Dendritic cell treated with granulocyte-macrophage colony-stimulating factor and Interleukin-4, amounts not matched to agents 40 ng/mL and 50 ng/mL, for 4 days (primary cell): Measurements from ENCODE around the gene SH3D19.
A peak's percentile ranks its signal among the peaks of the same experiment; 100 is the strongest.

Experiments
- H3K27ac Mint-ChIP-seq: one replicate; pipeline ENCODE4 v1.8.0; 2022; ENCODE audit warnings: mild to moderate bottlenecking, mixed read lengths
- H3K27me3 Mint-ChIP-seq: one replicate; pipeline ENCODE4 v1.8.0; 2022; ENCODE audit warnings: mild to moderate bottlenecking, mixed read lengths
- H3K36me3 Mint-ChIP-seq: one replicate; pipeline ENCODE4 v1.8.0; 2022; ENCODE audit warnings: low read depth, mixed read lengths
- H3K4me1 Mint-ChIP-seq: one replicate; pipeline ENCODE4 v1.8.0; 2022; ENCODE audit warnings: low read depth, mixed read lengths
- H3K4me3 Mint-ChIP-seq: one replicate; pipeline ENCODE4 v1.8.0; 2022; ENCODE audit warnings: mild to moderate bottlenecking, moderate library complexity, mixed read lengths
- H3K9me3 Mint-ChIP-seq: one replicate; pipeline ENCODE4 v1.8.0; 2022; ENCODE audit warnings: mixed read lengths
- intact Hi-C: fragments of 100-400 bp; cut with micrococcal nuclease; formaldehyde crosslinking; loops from one replicate; pipeline ENCODE4 v1.15.0; 2022

Gene SH3D19

GRCh38 chr4:151165205-151166000 is 160.0 kb downstream of the SH3D19 start:
- H3K9me3 Mint-ChIP-seq: no peaks in the 10 kb centered on the region
- no peaks in the 10 kb centered on the region for H3K4me1 Mint-ChIP-seq
- no peaks in the 10 kb centered on the region for H3K27me3 Mint-ChIP-seq
- H3K27ac Mint-ChIP-seq: no peak overlapping the region
- H3K36me3 Mint-ChIP-seq: no peaks in the 10 kb centered on the region
- intact Hi-C loops: no loop called here
- H3K4me3 Mint-ChIP-seq: no peak overlapping the region

GRCh38 chr4:151163855-151164254 is 161.6 kb downstream of the SH3D19 start:
- Mint-ChIP-seq H3K27ac (no peak overlapping the region), H3K27me3 (no peaks in the 10 kb centered on the region), H3K36me3 (no peaks in the 10 kb centered on the region), H3K4me3 (no peak overlapping the region), H3K4me1 (no peaks in the 10 kb centered on the region), H3K9me3 (no peaks in the 10 kb centered on the region)
- intact Hi-C loops: no loop called here

- no peaks in the 10 kb centered on the region for H3K9me3 Mint-ChIP-seq
- no peak overlapping the region for H3K4me3 Mint-ChIP-seq
Measured at GRCh38 chr4:151158979-151159378, 166.4 kb downstream of the SH3D19 start.

GRCh38 chr4:151157543-151157942 is 167.9 kb downstream of the SH3D19 start:
- no peak overlapping the region for H3K4me3 Mint-ChIP-seq
- H3K4me1 Mint-ChIP-seq: peaks cover 5% of the 10 kb centered on the region
- H3K9me3 Mint-ChIP-seq: no peaks in the 10 kb centered on the region
- no peak overlapping the region for H3K27ac Mint-ChIP-seq
- intact Hi-C loops: no loop called here
- H3K27me3 Mint-ChIP-seq: peaks cover 1% of the 10 kb centered on the region
- H3K36me3 Mint-ChIP-seq: no peaks in the 10 kb centered on the region

More at GRCh38 chr4:151158979-151159378, 166.4 kb downstream of the SH3D19 start:
- Mint-ChIP-seq H3K27me3 (peaks cover 1% of the 10 kb centered on the region), H3K4me1 (no peaks in the 10 kb centered on the region), H3K36me3 (no peaks in the 10 kb centered on the region), H3K27ac (no peak overlapping the region)
- intact Hi-C loops: no loop called here

GRCh38 chr4:151153585-151153984 is 171.8 kb downstream of the SH3D19 start:
- H3K27me3 Mint-ChIP-seq: peaks cover 1% of the 10 kb centered on the region
- intact Hi-C loops: no loop called here
- H3K4me1 Mint-ChIP-seq: peaks cover 5% of the 10 kb centered on the region
- peak overlapping the region; percentile 58 for H3K27ac Mint-ChIP-seq
- H3K36me3 Mint-ChIP-seq: no peaks in the 10 kb centered on the region
- H3K4me3 Mint-ChIP-seq: peak overlapping the region; percentile 23
- no peaks in the 10 kb centered on the region for H3K9me3 Mint-ChIP-seq

GRCh38 chr4:151152028-151152427 is 173.4 kb downstream of the SH3D19 start:
- no peak overlapping the region for H3K27ac Mint-ChIP-seq
- no peaks in the 10 kb centered on the region for H3K36me3 Mint-ChIP-seq
- peaks cover 5% of the 10 kb centered on the region for H3K4me1 Mint-ChIP-seq
- H3K4me3 Mint-ChIP-seq: no peak overlapping the region
- H3K27me3 Mint-ChIP-seq: no peaks in the 10 kb centered on the region
- intact Hi-C loops: no loop called here
- H3K9me3 Mint-ChIP-seq: no peaks in the 10 kb centered on the region

- H3K27me3 Mint-ChIP-seq: no peaks in the 10 kb centered on the region
- intact Hi-C loops: no loop called here
- H3K27ac Mint-ChIP-seq: no peak overlapping the region
- no peaks in the 10 kb centered on the region for H3K9me3 Mint-ChIP-seq
- no peak overlapping the region for H3K4me3 Mint-ChIP-seq
- H3K4me1 Mint-ChIP-seq: peaks cover 5% of the 10 kb centered on the region
- H3K36me3 Mint-ChIP-seq: no peaks in the 10 kb centered on the region
Measured at GRCh38 chr4:151150821-151151580, 174.4 kb downstream of the SH3D19 start.

- Mint-ChIP-seq H3K27ac (no peak overlapping the region), H3K4me3 (no peak overlapping the region), H3K9me3 (no peaks in the 10 kb centered on the region), H3K27me3 (no peaks in the 10 kb centered on the region), H3K36me3 (no peaks in the 10 kb centered on the region), H3K4me1 (no peaks in the 10 kb centered on the region)
- intact Hi-C loops: no loop called here
Measured at GRCh38 chr4:151148261-151148660, 177.1 kb downstream of the SH3D19 start.

GRCh38 chr4:151147000-151147399 is 178.4 kb downstream of the SH3D19 start:
- Mint-ChIP-seq H3K27me3 (no peaks in the 10 kb centered on the region), H3K4me1 (peaks cover 5% of the 10 kb centered on the region), H3K4me3 (no peak overlapping the region), H3K9me3 (no peaks in the 10 kb centered on the region), H3K27ac (no peak overlapping the region), H3K36me3 (no peaks in the 10 kb centered on the region)
- intact Hi-C loops: no loop called here

GRCh38 chr4:151144329-151145072 is 180.9 kb downstream of the SH3D19 start:
- no peak overlapping the region for H3K4me3 Mint-ChIP-seq
- no peaks in the 10 kb centered on the region for H3K9me3 Mint-ChIP-seq
- no peaks in the 10 kb centered on the region for H3K36me3 Mint-ChIP-seq
- H3K4me1 Mint-ChIP-seq: peaks cover 5% of the 10 kb centered on the region
- intact Hi-C loops: no loop called here
- H3K27me3 Mint-ChIP-seq: no peaks in the 10 kb centered on the region
- no peak overlapping the region for H3K27ac Mint-ChIP-seq

GRCh38 chr4:151143811-151144210 is 181.6 kb downstream of the SH3D19 start:
- intact Hi-C loops: no loop called here
- Mint-ChIP-seq H3K27ac (no peak overlapping the region), H3K4me3 (no peak overlapping the region)

GRCh38 chr4:151143162-151143561 is 182.2 kb downstream of the SH3D19 start:
- Mint-ChIP-seq H3K27ac (no peak overlapping the region), H3K4me1 (peaks cover 5% of the 10 kb centered on the region)
- intact Hi-C loops: no loop called here

More at GRCh38 chr4:151143811-151144210, 181.6 kb downstream of the SH3D19 start:
- peaks cover 5% of the 10 kb centered on the region for H3K4me1 Mint-ChIP-seq
- H3K36me3 Mint-ChIP-seq: no peaks in the 10 kb centered on the region
- no peaks in the 10 kb centered on the region for H3K27me3 Mint-ChIP-seq
- H3K9me3 Mint-ChIP-seq: no peaks in the 10 kb centered on the region

GRCh38 chr4:151142758-151143157 is 182.6 kb downstream of the SH3D19 start:
- no peaks in the 10 kb centered on the region for H3K36me3 Mint-ChIP-seq
- intact Hi-C loops: no loop called here
- H3K27ac Mint-ChIP-seq: no peak overlapping the region
- H3K4me3 Mint-ChIP-seq: no peak overlapping the region
- H3K27me3 Mint-ChIP-seq: no peaks in the 10 kb centered on the region
- H3K9me3 Mint-ChIP-seq: no peaks in the 10 kb centered on the region
- peaks cover 5% of the 10 kb centered on the region for H3K4me1 Mint-ChIP-seq

More at GRCh38 chr4:151143162-151143561, 182.2 kb downstream of the SH3D19 start:
- no peaks in the 10 kb centered on the region for H3K9me3 Mint-ChIP-seq
- H3K36me3 Mint-ChIP-seq: no peaks in the 10 kb centered on the region
- no peaks in the 10 kb centered on the region for H3K27me3 Mint-ChIP-seq
- no peak overlapping the region for H3K4me3 Mint-ChIP-seq

- Mint-ChIP-seq H3K36me3 (no peaks in the 10 kb centered on the region), H3K9me3 (no peaks in the 10 kb centered on the region), H3K4me3 (no peak overlapping the region), H3K27me3 (no peaks in the 10 kb centered on the region), H3K4me1 (peaks cover 5% of the 10 kb centered on the region), H3K27ac (no peak overlapping the region)
- intact Hi-C loops: no loop called here
Measured at GRCh38 chr4:151139814-151140213, 185.6 kb downstream of the SH3D19 start.
